GM12873 (cell line): ENCODE data around the gene FAM199X.

ENCODE experiments used
- CTCF ChIP-seq: IDR thresholded peaks from 2 replicates; pipeline ENCODE4 v1.5.1; 2012; ENCODE audit warnings: low read depth, mild to moderate bottlenecking, moderate library complexity, low read length, control low read depth; ENCODE audit not compliant: insufficient read depth; ENCODE audit errors: missing control alignments

Gene FAM199X

GRCh38 chrX:104165894-104166734, at the start of gene FAM199X:
TSS of gene FAM199X (plus strand) at chrX:104166453. CDS start at chrX:104166786, 333 bp downstream.
- TF ChIP-seq CTCF, result peak; percentile 55

GRCh38 chrX:104117759-104118158, 48.5 kb upstream of the FAM199X start:
- TF ChIP-seq CTCF, result no peak

- no peak for TF ChIP-seq CTCF
Measured at GRCh38 chrX:104118765-104119164, 47.5 kb upstream of the FAM199X start.

- TF ChIP-seq CTCF, result no peak
Measured at GRCh38 chrX:104122829-104123228, 43.4 kb upstream of the FAM199X start.

- no peak for TF ChIP-seq CTCF
Measured at GRCh38 chrX:104126856-104127255, 39.4 kb upstream of the FAM199X start.

GRCh38 chrX:104130808-104131207, 35.4 kb upstream of the FAM199X start:
- TF ChIP-seq CTCF, result no peak

GRCh38 chrX:104134583-104135261, 31.5 kb upstream of the FAM199X start:
- TF ChIP-seq CTCF, result no peak
